GM21367 (cell line): ENCODE data around the gene RPS6KA4.
"Not testable (repeated sequence)": the region's sequence is repeated elsewhere in the genome, so short reads cannot be mapped to it uniquely, and the experiment has no call there.

Experiments used
- ATAC-seq: cut with Tn5 transposase; IDR thresholded peaks from one replicate; pipeline ENCODE4 v1.9.1; 2021; ENCODE audit not compliant: unreplicated experiment

Gene RPS6KA4

GRCh38 chr11:64358907-64359711 is at the start of gene RPS6KA4:
RPS6KA4 (plus strand) TSS chr11:64359162; CDS start chr11:64359236, 74 bp downstream.
- ATAC-seq, result peak; percentile 43

- ATAC-seq, result no peak
These were observed 46.0 kb upstream of the RPS6KA4 start for GRCh38 chr11:64312947-64313346.

GRCh38 chr11:64313491-64314145 is 45.3 kb upstream of the RPS6KA4 start:
- ATAC-seq, result no peak

GRCh38 chr11:64314146-64314804 is 44.7 kb upstream of the RPS6KA4 start:
- no peak for ATAC-seq

- no peak for ATAC-seq
These were observed 44.0 kb upstream of the RPS6KA4 start for GRCh38 chr11:64314805-64315561.

- ATAC-seq, result not testable (repeated sequence)
These were observed 43.1 kb upstream of the RPS6KA4 start for GRCh38 chr11:64315667-64316526.

- ATAC-seq, result peak; percentile 14
These were observed 42.2 kb upstream of the RPS6KA4 start for GRCh38 chr11:64316672-64317324.

GRCh38 chr11:64317325-64317960 is 41.5 kb upstream of the RPS6KA4 start, which contains the start of gene TRMT112:
TRMT112 (minus strand) TSS chr11:64317559; CDS start chr11:64317526, 33 bp downstream.
- peak; percentile 41 for ATAC-seq

GRCh38 chr11:64317961-64318765 is 40.8 kb upstream of the RPS6KA4 start, which contains the start of gene PRDX5:
PRDX5 (plus strand) TSS chr11:64318121; CDS start chr11:64318216, 95 bp downstream.
- ATAC-seq, result peak; percentile 46

GRCh38 chr11:64318766-64319761 is 39.9 kb upstream of the RPS6KA4 start:
- no peak for ATAC-seq

GRCh38 chr11:64320556-64320955 is 38.4 kb upstream of the RPS6KA4 start:
- ATAC-seq, result no peak

- no peak for ATAC-seq
These were observed 37.9 kb upstream of the RPS6KA4 start for GRCh38 chr11:64321026-64321425.

GRCh38 chr11:64321533-64321932 is 37.4 kb upstream of the RPS6KA4 start:
- no peak for ATAC-seq

GRCh38 chr11:64322925-64323260 is 36.1 kb upstream of the RPS6KA4 start:
- no peak for ATAC-seq

- ATAC-seq, result no peak
These were observed 35.6 kb upstream of the RPS6KA4 start for GRCh38 chr11:64323373-64323772.

- ATAC-seq, result not testable (repeated sequence)
These were observed 35.0 kb upstream of the RPS6KA4 start for GRCh38 chr11:64323984-64324383.
